Osteoblast (primary cell): ENCODE data around the gene NAA10. TPM values are rescaled to one million over a fixed set of nuclear protein-coding genes. Genes with fewer than 3 reads are reported as not detected.

Source experiments
- DNase-seq: peaks from one replicate; pipeline ENCODE4 v3.0.0; 2011; ENCODE audit warnings: low spot score, mixed read lengths; ENCODE audit not compliant: insufficient read length; ENCODE audit errors: missing footprints
- H2AFZ ChIP-seq: 2 replicates; pipeline ENCODE4 v1.6.0; 2011; ENCODE audit warnings: mild to moderate bottlenecking, low read length
- H3K27ac ChIP-seq: 2 replicates; pipeline ENCODE4 v1.5.1; 2011; ENCODE audit warnings: mild to moderate bottlenecking, low read depth, low read length, moderate library complexity
- H3K27me3 ChIP-seq: 2 replicates; pipeline ENCODE4 v1.6.0; 2012; ENCODE audit warnings: mild to moderate bottlenecking, control low read depth, inconsistent platforms, low read length, moderate library complexity; ENCODE audit not compliant: insufficient read depth
- H3K36me3 ChIP-seq: 2 replicates; pipeline ENCODE4 v1.5.1; 2011; ENCODE audit warnings: mild to moderate bottlenecking, low read length, control low read depth, moderate library complexity; ENCODE audit not compliant: insufficient read depth
- H3K4me1 ChIP-seq: 2 replicates; pipeline ENCODE4 v1.5.1; 2011; ENCODE audit warnings: mild to moderate bottlenecking, low read length, control low read depth, moderate library complexity; ENCODE audit not compliant: insufficient read depth
- H3K4me2 ChIP-seq: 2 replicates; pipeline ENCODE4 v1.6.0; 2011; ENCODE audit warnings: mild to moderate bottlenecking, low read length; ENCODE audit not compliant: insufficient read depth
- H3K4me3 ChIP-seq: fragments of 200-600 bp; sonication (generic); 3 replicates; pipeline ENCODE4 v1.5.1; 2012; ENCODE audit warnings: mild to moderate bottlenecking, low read length, inconsistent platforms; ENCODE audit not compliant: insufficient read depth
- H3K79me2 ChIP-seq: 2 replicates; pipeline ENCODE4 v1.6.0; 2012; ENCODE audit warnings: mild to moderate bottlenecking, low read length, control low read depth, inconsistent platforms; ENCODE audit not compliant: insufficient read depth
- H3K9me3 ChIP-seq: 2 replicates; pipeline ENCODE4 v1.5.1; 2011; ENCODE audit warnings: low read depth, low read length, control low read depth
- H4K20me1 ChIP-seq: 2 replicates; pipeline ENCODE4 v1.6.0; 2012; ENCODE audit warnings: mild to moderate bottlenecking, low read length, control low read depth; ENCODE audit not compliant: insufficient read depth
- CTCF ChIP-seq: IDR thresholded peaks from 2 replicates; pipeline ENCODE4 v1.5.1; 2011; ENCODE audit warnings: mild to moderate bottlenecking, low read depth, low read length, moderate library complexity; ENCODE audit errors: extremely low read depth
- total RNA-seq: library from RNA; depleted of rRNA; stranded (reverse); fragments of >200 nt; gene quantifications from 2 replicates; pipeline ENCODE4 v1.2.3, GENCODE V29; 2012

NAA10 gene
- total RNA-seq, 1 donor: 43.4 TPM

- no peak overlapping the region for H3K4me2 ChIP-seq
- peaks cover 5% of the 10 kb centered on the region for H3K27me3 ChIP-seq
- no peak for DNase-seq
- H2AFZ ChIP-seq: no peak overlapping the region
- no peak overlapping the region for H3K27ac ChIP-seq
- no peak for TF ChIP-seq CTCF
- no peaks in the 10 kb centered on the region for H3K4me1 ChIP-seq
- no peak overlapping the region for H3K4me3 ChIP-seq
- no peaks in the 10 kb centered on the region for H4K20me1 ChIP-seq
- H3K36me3 ChIP-seq: no peaks in the 10 kb centered on the region
- no peaks in the 10 kb centered on the region for H3K9me3 ChIP-seq
- no peaks in the 10 kb centered on the region for H3K79me2 ChIP-seq
Observed at GRCh38 chrX:153941336-153942252, 6.8 kb upstream of the NAA10 start.

GRCh38 chrX:153939573-153939972, 4.7 kb upstream of the NAA10 start:
- Histone ChIP-seq H3K4me2 (no peak overlapping the region), H2AFZ (no peak overlapping the region), H3K27me3 (peaks cover 5% of the 10 kb centered on the region), H3K36me3 (no peaks in the 10 kb centered on the region), H3K4me1 (no peaks in the 10 kb centered on the region), H3K79me2 (peaks cover under 1% of the 10 kb centered on the region), H4K20me1 (no peaks in the 10 kb centered on the region), H3K4me3 (no peak overlapping the region), H3K9me3 (no peaks in the 10 kb centered on the region), H3K27ac (no peak overlapping the region)
- no peak for TF ChIP-seq CTCF
- DNase-seq: no peak

- Histone ChIP-seq H4K20me1 (peaks cover 11% of the 10 kb centered on the region), H3K27ac (no peak overlapping the region), H3K27me3 (peaks cover 5% of the 10 kb centered on the region), H3K4me1 (peaks cover 7% of the 10 kb centered on the region), H3K4me3 (no peak overlapping the region), H2AFZ (no peak overlapping the region), H3K36me3 (no peaks in the 10 kb centered on the region), H3K4me2 (no peak overlapping the region), H3K79me2 (peaks cover 13% of the 10 kb centered on the region), H3K9me3 (no peaks in the 10 kb centered on the region)
- DNase-seq: no peak
- no peak for TF ChIP-seq CTCF
Observed at GRCh38 chrX:153938226-153938786, 3.5 kb upstream of the NAA10 start.

GRCh38 chrX:153937056-153937455, 2.2 kb upstream of the NAA10 start:
- Histone ChIP-seq H3K27ac (no peak overlapping the region), H3K4me2 (no peak overlapping the region), H3K9me3 (no peaks in the 10 kb centered on the region), H2AFZ (no peak overlapping the region), H3K36me3 (peaks cover 4% of the 10 kb centered on the region), H3K4me3 (no peak overlapping the region), H3K79me2 (peaks cover 25% of the 10 kb centered on the region), H3K27me3 (peaks cover 5% of the 10 kb centered on the region), H4K20me1 (peaks cover 22% of the 10 kb centered on the region), H3K4me1 (peaks cover 7% of the 10 kb centered on the region)
- no peak for DNase-seq
- TF ChIP-seq CTCF: no peak
